Measurements from ENCODE around the gene WHRN. TPM values are rescaled to one million over a fixed set of nuclear protein-coding genes. Genes with fewer than 3 reads are reported as not detected.

WHRN gene
- total RNA-seq, 4 donors from 2014 or later, result 5.4 to 23.6 (median 8.5) TPM

GRCh38 chr9:114426046-114426948 is 79.0 kb downstream of the WHRN start:
- 78 to 81% methylated on average over 3 to 15 of the region's 18 CpGs for WGBS, 2 donors (ENCODE audit: low coverage in 1 of 2)
- in situ Hi-C loops (cut with MboI; ENCODE audit: low pct_ligation_motif_present in 1 of 4, low pct_unique_long_range_greater_than_20kb in 1 of 4, low sequenced_read_pairs in 3 of 4), result loop anchor here in 1 of 4 donors (25.0 kb wide), 1 partner anchor 586 kb away; no protein-coding TSS in a partner anchor

GRCh38 chr9:114425126-114425525 is 80.1 kb downstream of the WHRN start:
- Histone ChIP-seq H3K27ac (no peak overlapping the region), H3K36me3 (no peaks in the 10 kb centered on the region), H3K4me3 (no peak overlapping the region), H3K27me3 (no peaks in the 10 kb centered on the region), H3K9me3 (no peaks in the 10 kb centered on the region), H3K4me1 (no peaks in the 10 kb centered on the region)
- intact Hi-C loops (cut with DNase I; ENCODE audit: low total_unique reads), result no loop called here
- in situ Hi-C loops (cut with MboI; ENCODE audit: low pct_ligation_motif_present in 1 of 4, low pct_unique_long_range_greater_than_20kb in 1 of 4, low sequenced_read_pairs in 3 of 4), result loop anchor here in 1 of 4 donors (25.0 kb wide), 1 partner anchor 587 kb away; no protein-coding TSS in a partner anchor
- no peak for TF ChIP-seq POLR2AphosphoS5 (IDR thresholded peaks at IDR 0.05)
- no peak for TF ChIP-seq POLR2A (IDR thresholded peaks at IDR 0.05)
- no peak for TF ChIP-seq CTCF (IDR thresholded peaks at IDR 0.05)
- TF ChIP-seq EP300 (IDR thresholded peaks at IDR 0.05; ENCODE audit: low read depth), result no peak
- DNase-seq, result no peak
- WGBS, 2 donors (ENCODE audit: low coverage in 1 of 2), result 90 to 100% methylated on average over 5 to 11 of the region's 11 CpGs

More at GRCh38 chr9:114426046-114426948, 79.0 kb downstream of the WHRN start:
- H3K4me3 ChIP-seq, result no peak overlapping the region
- no peaks in the 10 kb centered on the region for H3K9me3 ChIP-seq
- no peaks in the 10 kb centered on the region for H3K36me3 ChIP-seq
- H3K27me3 ChIP-seq, result no peaks in the 10 kb centered on the region
- no peak for TF ChIP-seq EP300 (IDR thresholded peaks at IDR 0.05; ENCODE audit: low read depth)
- no peak for TF ChIP-seq POLR2AphosphoS5 (IDR thresholded peaks at IDR 0.05)
- no peak for TF ChIP-seq CTCF (IDR thresholded peaks at IDR 0.05)
- no peak for TF ChIP-seq POLR2A (IDR thresholded peaks at IDR 0.05)
- intact Hi-C loops (cut with DNase I; ENCODE audit: low total_unique reads), result no loop called here
- no peak for DNase-seq
- H3K4me1 ChIP-seq, result no peaks in the 10 kb centered on the region
- no peak overlapping the region for H3K27ac ChIP-seq

- DNase-seq, result no peak
- intact Hi-C loops (cut with DNase I; ENCODE audit: low total_unique reads) (no loop called here), in situ Hi-C loops (cut with MboI; ENCODE audit: low pct_ligation_motif_present in 1 of 4, low pct_unique_long_range_greater_than_20kb in 1 of 4, low sequenced_read_pairs in 3 of 4) (loop anchor here in 1 of 4 donors (25.0 kb wide), 1 partner anchor 238 kb away; the partner anchor contains the start of gene TEX53)
- Histone ChIP-seq H3K4me3 (no peak overlapping the region), H3K36me3 (no peaks in the 10 kb centered on the region), H3K27me3 (no peaks in the 10 kb centered on the region), H3K9me3 (no peaks in the 10 kb centered on the region), H3K4me1 (no peaks in the 10 kb centered on the region), H3K27ac (no peak overlapping the region)
- 78% methylated on average over 11 of the region's 12 CpGs; no CpG with 5 or more reads in 1 of the 2 donors for WGBS, 2 donors (ENCODE audit: low coverage in 1 of 2)
- TF ChIP-seq EP300 (IDR thresholded peaks at IDR 0.05; ENCODE audit: low read depth), result no peak
- no peak for TF ChIP-seq POLR2A (IDR thresholded peaks at IDR 0.05)
- no peak for TF ChIP-seq CTCF (IDR thresholded peaks at IDR 0.05)
Observed at GRCh38 chr9:114424126-114424525, 81.1 kb downstream of the WHRN start.

GRCh38 chr9:114423181-114423580 is 82.1 kb downstream of the WHRN start:
- no peak overlapping the region for H3K27ac ChIP-seq
- no peaks in the 10 kb centered on the region for H3K36me3 ChIP-seq
- H3K9me3 ChIP-seq, result no peaks in the 10 kb centered on the region
- H3K27me3 ChIP-seq, result no peaks in the 10 kb centered on the region
- in situ Hi-C loops (cut with MboI; ENCODE audit: low pct_ligation_motif_present in 1 of 4, low pct_unique_long_range_greater_than_20kb in 1 of 4, low sequenced_read_pairs in 3 of 4), result loop anchor here in 1 of 4 donors (25.0 kb wide), 1 partner anchor 239 kb away; the partner anchor contains the start of gene TEX53
- TF ChIP-seq CTCF (IDR thresholded peaks at IDR 0.05) (no peak), POLR2A (IDR thresholded peaks at IDR 0.05) (no peak), POLR2AphosphoS5 (IDR thresholded peaks at IDR 0.05) (no peak), EP300 (IDR thresholded peaks at IDR 0.05; ENCODE audit: low read depth) (no peak)
- no peaks in the 10 kb centered on the region for H3K4me1 ChIP-seq
- DNase-seq, result no peak
- intact Hi-C loops (cut with DNase I; ENCODE audit: low total_unique reads), result no loop called here
- no peak overlapping the region for H3K4me3 ChIP-seq
- 87 to 100% methylated on average over 1 to 14 of the region's 14 CpGs for WGBS, 2 donors (ENCODE audit: low coverage in 1 of 2)

Data from transverse colon (tissue), 4 donors.